PC-9 (cell line): ENCODE data around the gene CMSS1. TPM values are rescaled to one million over a fixed set of nuclear protein-coding genes. Genes with fewer than 3 reads are reported as not detected.

Source experiments
- BruUV-seq: library from RNA; stranded (reverse); fragments of 400-500 nt; replicated peaks from 2 replicates; lab custom pipeline; 2021; lab: Mats Ljungman, UMichigan
- CTCF ChIA-PET: fragments of 300-600 bp; sonication (Branson Sonifier 250); formaldehyde crosslinking; loops from one replicate; lab custom pipeline; 2022; ENCODE audit warnings: antibody characterized with exemption; lab: Charles Lee
- POLR2A ChIA-PET: fragments of 300-600 bp; sonication (Branson Sonifier 250); formaldehyde crosslinking; loops from one replicate; lab custom pipeline; 2022; ENCODE audit warnings: antibody characterized with exemption; ENCODE audit not compliant: unreplicated experiment; lab: Charles Lee
- DNase-seq, 2 experiments: peaks; one replicate each; pipeline versions ENCODE4 v3.0.0 to v3.0.0-alpha.2; 2015 to 2022; ENCODE audit warnings: mixed read lengths in 1 of 2
- H2AFZ ChIP-seq: fragments of 200-600 bp; sonication (generic); 2 replicates; pipeline ENCODE4 v1.8.1; 2017; ENCODE audit warnings: antibody characterized with exemption
- H3F3A ChIP-seq: fragments of 200-600 bp; sonication (generic); 2 replicates; pipeline ENCODE4 v1.8.1; 2017; ENCODE audit warnings: antibody characterized with exemption, mild to moderate bottlenecking, low read depth; ENCODE audit not compliant: insufficient read depth
- H3K27ac ChIP-seq: fragments of 200-600 bp; sonication (generic); 2 replicates; pipeline ENCODE4 v1.6.1; 2016; ENCODE audit warnings: mixed run types
- H3K27me3 ChIP-seq: fragments of 200-600 bp; sonication (generic); 2 replicates; pipeline ENCODE4 v1.6.1; 2016; ENCODE audit warnings: low read depth, mixed run types; ENCODE audit not compliant: insufficient read depth
- H3K36me3 ChIP-seq: fragments of 200-600 bp; sonication (generic); 2 replicates; pipeline ENCODE4 v1.6.1; 2016; ENCODE audit warnings: low read depth, mixed run types
- H3K4me1 ChIP-seq: fragments of 200-600 bp; sonication (generic); replicated peaks from 2 replicates; pipeline ENCODE4 v1.6.1; 2016; ENCODE audit warnings: mixed run types; ENCODE audit not compliant: insufficient read depth
- H3K4me2 ChIP-seq: fragments of 200-600 bp; sonication (generic); 2 replicates; pipeline ENCODE4 v1.6.1; 2017; ENCODE audit warnings: mixed run types
- H3K4me3 ChIP-seq: fragments of 200-600 bp; sonication (generic); 2 replicates; pipeline ENCODE4 v1.6.1; 2016; ENCODE audit warnings: mixed run types
- H3K79me2 ChIP-seq: fragments of 200-600 bp; sonication (generic); 2 replicates; pipeline ENCODE4 v1.6.1; 2017; ENCODE audit warnings: low read depth, mixed run types
- H3K9me2 ChIP-seq: fragments of 200-600 bp; sonication (generic); 2 replicates; pipeline ENCODE4 v1.8.1; 2017; ENCODE audit warnings: mild to moderate bottlenecking; ENCODE audit not compliant: insufficient read depth
- H3K9me3 ChIP-seq: fragments of 200-600 bp; sonication (generic); 2 replicates; pipeline ENCODE4 v1.8.1; 2016; ENCODE audit warnings: low read depth; ENCODE audit not compliant: insufficient read depth
- H4K20me1 ChIP-seq: fragments of 200-600 bp; sonication (generic); 2 replicates; pipeline ENCODE4 v1.8.1; 2017; ENCODE audit not compliant: insufficient read depth
- CTCF ChIP-seq: fragments of 200-600 bp; sonication (generic); conservative IDR thresholded peaks from 2 replicates; pipeline ENCODE4 v1.6.1; 2017; ENCODE audit warnings: mixed run types, antibody characterized with exemption, mild to moderate bottlenecking, moderate library complexity
- EZH2 ChIP-seq: fragments of 200-600 bp; sonication (generic); IDR thresholded peaks from 2 replicates; pipeline ENCODE4 v1.8.0; 2017; ENCODE audit warnings: antibody characterized with exemption, low read depth
- intact Hi-C: fragments of 100-400 bp; cut with micrococcal nuclease; formaldehyde crosslinking; loops from one replicate; pipeline ENCODE4 v1.10.0; 2022; ENCODE audit not compliant: unreplicated experiment
- total RNA-seq: library from RNA; stranded (reverse); gene quantifications from 2 replicates; pipeline ENCODE4 v1.2.3, GENCODE V29; 2021

Gene CMSS1
- total RNA-seq, 1 experiment from 2014 or later = 98.9 TPM

DNA sequence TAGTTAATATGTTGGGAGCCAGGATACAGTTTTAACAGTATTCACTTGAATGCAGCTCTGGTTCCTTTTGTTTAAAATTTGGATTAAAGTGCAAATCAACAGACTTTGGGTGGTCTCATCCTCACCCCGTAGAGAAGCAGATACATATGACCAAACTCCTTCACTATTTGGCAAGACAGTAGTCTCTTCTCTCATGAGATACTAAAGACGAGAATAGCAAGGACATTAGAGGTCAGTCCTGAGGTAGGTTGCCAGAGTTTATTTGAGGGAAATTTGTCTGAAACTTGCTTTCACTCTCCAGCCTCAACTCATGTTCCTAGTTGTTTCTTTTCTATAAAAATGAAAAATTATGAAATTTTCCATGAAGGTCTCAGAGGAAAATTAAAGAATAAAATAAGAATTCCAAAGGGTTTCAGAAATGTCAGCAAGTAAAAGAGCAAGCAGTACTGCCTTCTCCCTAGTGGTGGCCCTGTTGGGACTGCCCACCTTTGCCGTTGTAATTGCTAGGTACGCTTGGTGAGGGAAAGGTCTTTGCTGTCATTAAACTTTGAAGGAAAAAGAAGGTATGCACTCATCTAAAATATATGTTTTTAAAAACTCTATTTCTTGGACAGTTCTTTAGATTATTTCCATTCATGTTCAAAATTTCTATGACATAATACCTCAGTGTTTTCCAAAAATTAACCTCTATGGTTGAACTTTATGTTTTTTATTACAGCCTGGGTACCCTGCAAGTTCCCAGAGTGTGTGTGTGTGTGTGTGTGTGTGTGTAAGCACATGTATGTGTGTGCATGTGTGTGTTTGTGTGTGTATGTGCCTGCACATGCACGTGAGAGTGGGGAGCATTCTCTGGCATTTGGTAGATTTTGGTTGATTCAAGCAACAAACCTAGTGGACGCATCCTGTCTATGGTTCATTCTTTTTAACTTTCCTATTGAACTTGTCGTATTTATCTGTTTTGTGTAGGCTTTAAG is 111.4 kb downstream of the CMSS1 start:
- intact Hi-C loops = no loop called here
- BruUV-seq = no TSS peak
- Histone ChIP-seq H4K20me1 (no peaks in the 10 kb centered on the region), H3K4me3 (no peak overlapping the region), H3K4me1 (peaks cover 15% of the 10 kb centered on the region), H3K27me3 (no peaks in the 10 kb centered on the region), H3K79me2 (no peaks in the 10 kb centered on the region), H3K9me3 (no peaks in the 10 kb centered on the region; the same call in 1 of the 2 replicates), H3K4me2 (no peak overlapping the region), H3K27ac (no peak overlapping the region), H2AFZ (no peak overlapping the region), H3F3A (peaks cover 16% of the 10 kb centered on the region), H3K9me2 (no peaks in the 10 kb centered on the region), H3K36me3 (0 out of 2 replicates have a peak, but pooled peaks cover 3% of the 10 kb centered on the region)
- TF ChIP-seq CTCF (no peak), EZH2 (no peak)
- DNase-seq = no peak
- ChIA-PET POLR2A (interaction anchor here (0.7 kb wide), 1 partner anchor 69 kb away, joined by 7 read pairs; no protein-coding TSS in a partner anchor), CTCF (no interaction called here)

DNA sequence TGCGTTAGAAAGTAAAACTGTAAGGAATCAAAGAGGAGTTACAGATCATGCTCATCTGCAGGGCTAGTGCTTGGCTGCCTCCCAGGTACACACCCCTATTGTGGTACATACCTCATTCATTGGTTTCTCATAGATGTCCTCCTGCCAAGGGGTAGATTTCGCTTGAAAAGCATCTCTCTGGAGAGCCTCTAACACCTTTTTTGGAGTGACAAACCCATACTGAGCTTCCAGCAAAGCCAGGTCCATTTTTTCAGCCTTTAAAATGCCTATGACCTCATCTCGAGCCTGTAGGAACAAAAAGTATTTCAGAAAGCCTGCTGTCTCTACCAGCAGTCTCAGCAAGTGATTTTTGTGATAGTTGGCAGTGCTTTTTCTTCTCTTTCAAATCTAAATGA is 112.1 kb downstream of the CMSS1 start:
- H3K4me2 ChIP-seq = no peak overlapping the region
- H3K27me3 ChIP-seq = no peaks in the 10 kb centered on the region
- intact Hi-C loops = no loop called here
- H3K27ac ChIP-seq = no peak overlapping the region
- no peak overlapping the region for H2AFZ ChIP-seq
- H3K4me3 ChIP-seq = no peak overlapping the region
- H3K9me3 ChIP-seq = no peaks in the 10 kb centered on the region; the same call in 1 of the 2 replicates
- CTCF ChIA-PET = no interaction called here
- POLR2A ChIA-PET = interaction anchor here (0.7 kb wide), 1 partner anchor 70 kb away, joined by 7 read pairs; no protein-coding TSS in a partner anchor
- no TSS peak for BruUV-seq
- 0 out of 2 replicates have a peak, but pooled peaks cover 3% of the 10 kb centered on the region for H3K36me3 ChIP-seq
- H3F3A ChIP-seq = peaks cover 12% of the 10 kb centered on the region
- peaks cover 15% of the 10 kb centered on the region for H3K4me1 ChIP-seq
- no peak for DNase-seq
- H3K79me2 ChIP-seq = no peaks in the 10 kb centered on the region
- TF ChIP-seq EZH2 = no peak
- TF ChIP-seq CTCF = no peak
- no peaks in the 10 kb centered on the region for H4K20me1 ChIP-seq
- H3K9me2 ChIP-seq = no peaks in the 10 kb centered on the region

DNA sequence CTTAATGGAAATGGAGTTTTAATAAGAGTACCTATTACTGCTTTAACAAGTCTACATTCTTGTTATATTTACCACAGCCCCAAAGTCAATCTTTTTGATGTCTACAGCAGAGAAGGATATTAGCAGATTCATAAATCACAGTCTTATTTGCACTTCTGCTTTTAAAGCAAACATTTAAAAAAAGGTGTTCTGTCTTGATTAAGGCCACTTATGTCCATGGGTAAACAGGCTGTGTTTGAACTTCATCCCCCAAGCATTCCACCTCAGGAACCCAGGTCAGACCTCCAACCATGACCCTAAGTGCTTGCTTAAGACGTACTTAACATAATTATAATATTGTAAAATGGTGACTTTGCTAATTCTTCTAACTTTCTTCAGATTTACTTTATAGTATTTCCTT is 113.4 kb downstream of the CMSS1 start:
- ChIA-PET CTCF (no interaction called here), POLR2A (no interaction called here)
- Histone ChIP-seq H3K9me3 (no peaks in the 10 kb centered on the region; the same call in 1 of the 2 replicates), H3K79me2 (no peaks in the 10 kb centered on the region), H3K4me2 (no peak overlapping the region), H3K4me3 (no peak overlapping the region), H3K27ac (no peak overlapping the region), H2AFZ (no peak overlapping the region), H3K9me2 (no peaks in the 10 kb centered on the region), H3K36me3 (0 out of 2 replicates have a peak, but pooled peaks cover 3% of the 10 kb centered on the region), H4K20me1 (no peaks in the 10 kb centered on the region), H3K27me3 (no peaks in the 10 kb centered on the region), H3F3A (peaks cover 3% of the 10 kb centered on the region; the same call in 1 of the 2 replicates), H3K4me1 (peaks cover 6% of the 10 kb centered on the region)
- no peak for DNase-seq
- TF ChIP-seq CTCF (no peak), EZH2 (no peak)
- no TSS peak for BruUV-seq
- intact Hi-C loops = no loop called here
